ENCODE results near the gene UBP1.
"Not testable (repeated sequence)": the region's sequence is repeated elsewhere in the genome, so short reads cannot be mapped to it uniquely, and the experiment has no call there.

Gene UBP1
- total RNA-seq, result 122 reads per million, percentile 86 among the genes with 10 or more reads in this experiment

- peak; percentile 95 for DNase-seq
These were observed at the start of gene UBP1 for GRCh38 chr3:33440328-33441224. Gene UBP1, minus strand, starts transcription at chr3:33440405. Its CDS starts 557 bp downstream, at chr3:33439848.

GRCh38 chr3:33488683-33489082 lies 48.5 kb upstream of the UBP1 start:
- DNase-seq, result no peak

- DNase-seq, result no peak
These were observed 48.0 kb upstream of the UBP1 start for GRCh38 chr3:33488246-33488645.

DNA sequence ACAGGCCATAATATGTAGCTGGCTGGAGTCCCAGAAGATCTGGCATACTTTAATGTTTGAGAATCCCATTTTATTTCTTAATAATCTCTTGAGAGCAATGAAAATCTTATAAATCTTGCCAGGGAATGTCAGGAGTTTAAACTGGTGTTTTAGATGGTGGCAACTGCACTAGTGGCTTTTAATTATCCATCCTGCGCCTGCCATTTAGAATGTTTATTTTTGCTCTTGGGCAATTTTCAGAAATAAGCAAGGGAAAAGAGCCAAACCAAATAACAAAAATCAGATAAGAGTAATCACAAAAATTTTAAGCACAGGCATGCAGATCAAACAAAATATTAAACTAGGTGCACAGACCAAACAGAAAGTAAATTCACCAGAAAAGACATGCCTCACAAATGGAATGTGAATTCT lies 41.9 kb upstream of the UBP1 start:
- DNase-seq, result no peak

DNA sequence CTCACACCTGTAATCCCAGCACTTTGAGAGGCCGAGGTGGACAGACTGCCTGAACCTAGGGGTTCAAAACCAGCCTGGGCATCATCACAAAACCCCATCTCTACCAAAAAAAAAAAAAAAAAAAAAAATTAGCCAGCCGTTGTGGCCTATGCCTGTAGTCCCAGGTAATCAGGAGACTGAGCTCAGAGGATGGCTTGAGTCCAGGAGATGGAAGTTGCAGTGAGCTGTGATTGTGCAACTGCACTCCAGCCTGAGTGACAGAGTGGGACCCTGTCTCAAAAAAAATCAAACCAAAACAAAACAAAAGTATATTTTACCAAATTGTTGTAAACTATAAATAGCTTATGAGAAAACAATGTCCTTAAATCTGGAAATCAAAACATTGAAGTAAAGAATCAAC lies 34.7 kb upstream of the UBP1 start:
- no peak for DNase-seq

GRCh38 chr3:33473813-33474212 lies 33.6 kb upstream of the UBP1 start:
- no peak for DNase-seq

DNA sequence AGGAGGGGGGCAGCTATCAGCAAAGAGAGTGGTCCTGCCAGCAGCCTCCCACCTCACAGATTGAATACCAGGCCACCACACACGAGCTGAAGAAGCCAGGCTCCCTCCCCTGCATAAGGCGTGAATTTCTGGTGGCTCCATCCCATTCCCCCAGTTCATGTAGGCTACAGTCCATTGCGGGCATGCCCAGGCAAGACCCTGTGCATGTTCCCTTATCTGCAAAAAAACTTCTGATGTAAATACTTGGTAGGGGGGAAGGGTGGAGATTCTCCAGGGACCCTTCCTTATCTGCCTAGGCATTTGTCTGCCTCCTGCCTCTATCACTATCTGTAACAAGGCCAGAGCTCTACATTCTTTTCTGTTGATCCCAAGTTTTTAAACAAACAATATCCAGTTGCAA lies 27.6 kb upstream of the UBP1 start:
- no peak for DNase-seq

- DNase-seq, result no peak
These were observed 20.9 kb upstream of the UBP1 start for GRCh38 chr3:33461097-33461496.

GRCh38 chr3:33459577-33459976 lies 19.4 kb upstream of the UBP1 start:
- not testable (repeated sequence) for DNase-seq

GRCh38 chr3:33458446-33458845 lies 18.2 kb upstream of the UBP1 start:
- no peak for DNase-seq

GRCh38 chr3:33456756-33457155 lies 16.6 kb upstream of the UBP1 start:
- DNase-seq, result no peak

DNA sequence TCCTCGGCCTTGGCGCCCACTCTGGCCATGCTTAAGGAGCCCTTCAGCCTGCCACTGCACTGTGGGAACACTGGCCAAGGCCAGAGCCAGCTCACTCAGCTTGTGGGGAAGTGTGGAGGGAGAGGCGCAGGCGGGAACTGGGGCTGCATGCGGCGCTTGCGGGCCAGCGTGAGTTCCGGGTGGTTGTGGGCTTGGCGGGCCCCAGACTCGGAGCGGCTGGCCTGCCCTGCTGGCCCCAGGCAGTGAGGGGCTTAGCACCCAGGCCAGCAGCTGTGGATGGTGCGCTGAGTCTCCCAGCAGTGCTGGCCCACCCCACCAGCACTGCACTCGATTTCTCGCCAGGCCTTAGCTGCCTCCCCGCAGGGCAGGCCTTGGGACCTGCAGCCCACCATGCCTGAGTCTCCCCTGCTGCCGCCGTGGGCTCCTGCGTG lies 13.1 kb upstream of the UBP1 start:
- DNase-seq, result no peak

DNA sequence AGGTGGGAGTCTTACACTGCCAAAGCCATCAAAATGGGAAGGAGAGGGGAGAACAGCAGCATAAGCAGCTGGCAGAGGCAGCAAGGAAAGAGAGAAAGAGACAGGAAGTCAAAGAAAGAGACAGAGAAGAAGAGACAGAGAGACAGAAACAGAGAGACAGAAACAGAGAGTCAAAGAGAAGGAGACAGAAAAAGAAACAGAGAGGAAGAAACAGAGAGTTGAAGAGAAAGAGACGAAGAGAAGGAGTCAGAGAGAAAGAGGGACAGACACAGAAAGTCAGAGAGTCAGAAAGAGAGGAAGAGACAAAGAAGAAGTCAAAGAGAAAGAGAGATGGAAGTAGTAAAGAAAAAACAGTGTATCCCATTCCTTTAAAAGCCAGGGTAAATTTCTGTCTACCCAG lies 11.8 kb upstream of the UBP1 start:
- DNase-seq, result not testable (repeated sequence)

GRCh38 chr3:33447958-33448357 lies 7.8 kb upstream of the UBP1 start:
- DNase-seq, result no peak

- DNase-seq, result not testable (repeated sequence)
These were observed 7.0 kb upstream of the UBP1 start for GRCh38 chr3:33447256-33447625.

DNA sequence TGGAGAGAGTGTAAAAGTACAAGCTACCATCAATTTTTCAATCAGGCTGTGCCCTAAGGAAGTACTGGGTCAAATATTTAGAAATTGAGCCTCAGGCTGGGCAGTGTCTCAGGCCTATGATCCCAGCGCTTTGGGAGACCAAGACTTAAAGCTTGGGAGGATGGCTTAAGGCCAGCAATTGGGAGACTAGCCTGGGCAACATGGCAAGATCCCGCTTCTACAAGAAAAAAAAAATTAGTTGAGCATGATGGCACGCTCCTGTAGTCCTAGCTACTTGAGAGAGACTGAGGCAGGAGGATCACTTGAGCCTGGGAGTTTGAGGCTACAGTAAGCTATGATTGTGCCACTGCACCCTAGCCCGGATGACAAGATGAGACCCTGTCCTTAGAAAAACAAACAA lies 2.0 kb upstream of the UBP1 start:
- no peak for DNase-seq

- DNase-seq, result no peak
These were observed 1.2 kb upstream of the UBP1 start for GRCh38 chr3:33441225-33441976.

DNA sequence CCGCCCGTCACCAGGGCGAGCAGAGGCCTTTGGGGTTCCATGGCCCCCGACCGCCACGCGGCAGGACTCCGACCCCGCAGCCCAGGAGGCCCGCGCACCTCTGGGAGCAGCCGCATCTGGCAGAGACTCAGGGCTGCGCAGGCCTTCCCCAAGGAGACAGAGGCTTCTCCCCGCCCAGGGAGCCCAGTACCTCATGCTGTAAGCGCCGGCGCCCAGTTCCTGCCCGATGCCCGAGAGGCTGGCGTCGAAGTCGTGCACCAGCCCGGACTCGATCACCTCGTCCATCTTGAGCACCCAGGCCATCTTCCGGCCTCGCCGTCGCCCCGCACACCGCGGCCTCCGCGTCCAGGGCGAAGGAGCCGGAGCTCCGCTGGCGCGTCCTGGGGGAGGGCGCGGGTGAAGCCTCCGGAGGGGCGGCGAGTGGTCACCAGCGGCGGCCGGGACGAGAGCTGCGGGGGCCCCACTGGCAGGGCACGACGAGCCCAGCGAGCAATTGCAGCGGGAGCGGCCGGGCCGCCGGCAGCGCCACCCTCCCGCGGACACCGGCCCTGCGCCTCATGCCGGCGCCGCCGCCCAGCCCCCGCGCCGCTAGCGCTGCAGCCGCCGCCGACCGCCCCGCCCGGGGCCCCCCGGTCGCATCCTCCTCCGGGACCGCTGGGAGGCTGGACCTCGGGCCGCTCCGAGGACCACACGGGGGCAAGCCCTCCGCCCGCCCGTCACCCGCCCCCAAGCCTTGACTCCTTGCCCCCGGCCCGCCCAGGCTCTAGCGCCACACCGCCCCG lies 468 bp downstream of the UBP1 start:
- peak; percentile 27 for DNase-seq

DNA sequence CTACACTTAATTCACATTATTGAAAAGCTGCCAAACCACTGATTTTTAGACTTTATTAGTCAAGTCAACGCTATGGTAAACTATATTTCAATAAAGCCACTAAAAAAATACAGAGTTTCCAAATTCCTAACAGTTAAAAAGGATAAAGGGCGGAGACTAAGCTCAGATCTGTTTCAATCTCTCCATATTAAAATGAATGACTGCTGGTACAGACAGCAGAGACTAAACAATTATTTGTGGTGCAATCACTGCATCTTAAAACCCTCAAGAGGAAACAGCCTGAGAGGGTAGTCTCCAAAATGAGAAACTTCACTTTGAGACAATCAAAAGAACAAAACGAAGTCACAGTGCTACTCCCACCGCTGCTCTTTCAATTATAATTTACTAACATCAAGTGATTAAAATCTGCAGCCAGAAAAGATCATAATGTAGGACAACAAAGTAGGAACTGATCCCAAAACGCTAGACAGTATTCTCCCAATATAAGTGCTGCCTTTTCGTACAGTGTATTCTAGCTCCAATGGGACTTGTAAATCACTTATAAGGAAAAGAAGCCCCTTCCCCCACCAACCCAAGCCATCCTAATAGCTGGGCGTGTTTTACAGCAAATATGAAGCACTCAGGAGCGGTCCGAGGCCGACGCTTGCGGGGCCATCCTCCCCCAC lies 1.2 kb downstream of the UBP1 start:
- no peak for DNase-seq

GRCh38 chr3:33438284-33438668 lies 1.9 kb downstream of the UBP1 start:
- no peak for DNase-seq

DNA sequence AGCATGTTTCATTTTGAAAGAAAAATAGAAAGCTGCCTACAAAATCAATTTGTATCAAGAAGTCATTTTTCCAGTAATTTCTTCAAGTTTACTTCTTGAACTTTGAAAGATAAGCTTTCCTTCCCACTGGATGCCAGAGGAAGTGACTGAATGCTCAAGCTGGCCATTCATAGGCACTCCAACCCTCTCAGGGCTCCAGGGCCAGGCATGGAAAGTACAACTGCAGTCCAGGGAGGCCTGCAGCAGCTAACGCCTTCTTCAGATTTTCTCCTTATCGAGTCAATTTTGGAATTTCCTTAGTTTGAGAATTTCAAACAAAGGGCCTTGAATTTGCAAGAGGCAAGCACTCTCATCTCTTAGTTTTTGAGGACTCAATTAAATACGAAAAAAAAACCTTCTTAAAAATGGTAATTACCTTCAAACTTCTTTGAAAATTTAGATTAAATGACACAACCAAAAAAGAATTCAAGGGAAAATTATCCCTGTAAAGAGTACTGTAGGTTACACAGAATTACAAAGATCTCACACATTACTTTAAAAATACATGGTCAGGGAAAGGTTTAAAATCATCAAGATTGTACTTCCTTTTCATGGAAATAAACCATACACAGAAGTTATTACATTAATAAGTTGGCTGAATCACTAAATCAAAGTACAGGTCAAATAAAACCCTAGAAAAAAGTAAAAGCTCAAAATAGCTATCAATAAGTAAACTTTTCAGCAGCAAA lies 2.5 kb downstream of the UBP1 start:
- DNase-seq, result no peak

GRCh38 chr3:33433843-33434242 lies 6.4 kb downstream of the UBP1 start:
- DNase-seq, result no peak

All from effector CD4-positive, alpha-beta T cell (primary cell).